Gastrocnemius medialis (tissue), 4 donors: ENCODE measurements around the gene C3orf22.

Source experiments
- CTCF ChIP-seq, 5 experiments: fragments of 450-650 bp in 3 of 5; fragments of 200-600 bp in 2 of 5; sonication (generic) in 2 of 5; IDR thresholded peaks in 4 of 5; conservative IDR thresholded peaks in 1 of 5; 1 replicate in 4 of 5; 2 replicates in 1 of 5; pipeline ENCODE4 v1.5.1; 2016 to 2019; ENCODE audit warnings: antibody characterized with exemption in 5 of 5, mild to moderate bottlenecking in 3 of 5, moderate library complexity in 3 of 5
- POLR2A ChIP-seq, 2 donors: fragments of 450-650 bp; IDR thresholded peaks; one replicate each; pipeline ENCODE4 v1.6.1; 2017; ENCODE audit warnings: antibody characterized with exemption in 2 of 2, mild to moderate bottlenecking in 2 of 2, moderate library complexity in 2 of 2

DNA sequence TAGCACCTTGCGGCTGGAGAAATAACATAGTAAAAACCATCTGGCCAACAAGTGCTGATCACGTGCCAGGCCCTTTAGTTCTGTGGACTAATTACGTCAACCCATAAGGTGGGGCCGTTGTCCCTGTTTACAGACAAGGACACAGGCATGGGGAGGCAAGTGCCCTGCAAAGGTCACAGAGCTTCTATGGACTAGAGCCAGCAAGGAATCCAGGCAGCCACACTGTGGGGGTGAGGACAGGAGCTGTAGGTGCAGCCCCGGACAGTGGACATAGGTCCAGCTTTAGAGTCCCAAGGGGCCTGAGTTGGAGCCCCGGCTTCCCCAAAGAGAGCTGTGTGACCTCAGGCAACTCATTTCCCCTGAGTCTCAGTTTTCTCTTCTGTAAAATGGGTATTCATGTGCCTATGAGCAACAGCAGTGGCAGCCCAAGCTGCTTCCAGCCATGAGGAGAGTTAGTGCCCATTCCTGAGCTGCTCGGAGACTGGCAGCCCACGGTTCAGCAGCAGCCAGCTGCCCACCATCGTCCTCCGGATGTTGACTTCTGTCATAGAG, 20.9 kb downstream of the C3orf22 start:
- TF ChIP-seq CTCF (IDR thresholded peaks at IDR 0.05 in 4 of 5, conservative IDR thresholded peaks at IDR 0.05 in 1 of 5) (no peak), POLR2A (IDR thresholded peaks at IDR 0.05) (no peak)
